HUES64 (cell line): ENCODE results near the gene FBN1.

Experiments
- H3K27ac ChIP-seq: 2 replicates; pipeline ENCODE4 v1.7.0; 2013; ENCODE audit warnings: low read depth, low read length, inconsistent platforms
- H3K27me3 ChIP-seq: 2 replicates; pipeline ENCODE4 v1.6.1; 2013; ENCODE audit warnings: mild to moderate bottlenecking, low read length; ENCODE audit not compliant: insufficient read depth
- H3K36me3 ChIP-seq: 2 replicates; pipeline ENCODE4 v1.6.1; 2013; ENCODE audit warnings: mild to moderate bottlenecking, low read length; ENCODE audit not compliant: insufficient read depth
- H3K4me1 ChIP-seq: 2 replicates; pipeline ENCODE4 v1.6.1; 2013; ENCODE audit warnings: mild to moderate bottlenecking, low read length, moderate library complexity; ENCODE audit not compliant: insufficient read depth
- H3K4me3 ChIP-seq: 2 replicates; pipeline ENCODE4 v1.5.1; 2013; ENCODE audit warnings: mild to moderate bottlenecking, low read length, moderate library complexity
- H3K9ac ChIP-seq: 2 replicates; pipeline ENCODE4 v1.6.1; 2013; ENCODE audit warnings: mild to moderate bottlenecking, low read depth, low read length
- H3K9me3 ChIP-seq: 2 replicates; pipeline ENCODE4 v1.6.1; 2013; ENCODE audit warnings: low read depth, low read length; ENCODE audit not compliant: insufficient read depth
- WGBS: fragments of 150-250, 120-280 bp; methylation state at CpG from one replicate; pipeline ENCODE4 v1.1.7; 2013; ENCODE audit warnings: missing lambda C conversion rate; 5-methylcytosine and 5-hydroxymethylcytosine counted together

FBN1 gene

GRCh38 chr15:48564690-48565089 lies 80.8 kb downstream of the FBN1 start:
- 82% methylated on average over 4 of the region's 4 CpGs for WGBS

GRCh38 chr15:48563934-48564333 lies 81.6 kb downstream of the FBN1 start:
- Histone ChIP-seq H3K27ac (no peak overlapping the region), H3K9ac (no peak overlapping the region), H3K27me3 (no peaks in the 10 kb centered on the region), H3K9me3 (no peaks in the 10 kb centered on the region), H3K4me3 (no peak overlapping the region), H3K36me3 (no peaks in the 10 kb centered on the region), H3K4me1 (peaks cover 12% of the 10 kb centered on the region)
- 88% methylated on average over 3 of the region's 3 CpGs for WGBS

More at GRCh38 chr15:48564690-48565089, 80.8 kb downstream of the FBN1 start:
- H3K4me1 ChIP-seq = peaks cover 5% of the 10 kb centered on the region; the same call in 1 of the 2 replicates
- no peak overlapping the region for H3K4me3 ChIP-seq
- H3K27ac ChIP-seq = no peak overlapping the region
- H3K36me3 ChIP-seq = no peaks in the 10 kb centered on the region
- no peaks in the 10 kb centered on the region for H3K9me3 ChIP-seq
- no peak overlapping the region for H3K9ac ChIP-seq
- H3K27me3 ChIP-seq = no peaks in the 10 kb centered on the region

- no peak overlapping the region for H3K9ac ChIP-seq
- H3K9me3 ChIP-seq = no peaks in the 10 kb centered on the region
- 94% methylated on average over 6 of the region's 7 CpGs for WGBS
- no peaks in the 10 kb centered on the region for H3K27me3 ChIP-seq
- no peak overlapping the region for H3K4me3 ChIP-seq
- H3K36me3 ChIP-seq = no peaks in the 10 kb centered on the region
- H3K4me1 ChIP-seq = peaks cover 16% of the 10 kb centered on the region
- H3K27ac ChIP-seq = no peak overlapping the region
Measured at GRCh38 chr15:48560321-48561051, 85.0 kb downstream of the FBN1 start.

DNA sequence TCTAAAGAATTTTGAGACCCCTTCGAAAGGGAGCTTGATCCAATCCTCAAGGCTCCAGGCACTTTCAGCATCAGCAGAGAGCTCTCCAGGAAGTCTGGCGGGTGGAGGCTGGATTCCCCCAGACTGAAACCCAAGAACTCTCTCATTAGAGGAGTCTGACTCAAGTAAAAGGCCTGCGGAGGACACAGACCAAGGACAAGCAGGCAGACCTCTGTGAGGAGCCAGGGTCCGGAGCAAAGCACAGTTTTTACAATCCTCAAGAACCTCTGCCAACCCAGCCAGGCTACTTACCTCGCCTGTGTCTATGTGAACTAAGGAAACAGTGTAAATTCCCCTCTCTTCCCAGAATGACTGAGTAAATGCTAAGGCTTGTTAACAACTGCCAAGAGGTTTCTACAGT lies 86.2 kb downstream of the FBN1 start:
- Histone ChIP-seq H3K27me3 (no peaks in the 10 kb centered on the region), H3K27ac (no peak overlapping the region), H3K36me3 (no peaks in the 10 kb centered on the region), H3K4me1 (peaks cover 16% of the 10 kb centered on the region), H3K9me3 (no peaks in the 10 kb centered on the region), H3K9ac (peak overlapping the region; percentile 8; the same call in 1 of the 2 replicates), H3K4me3 (no peak overlapping the region)
- WGBS = 67% methylated on average over 5 of the region's 5 CpGs

- Histone ChIP-seq H3K27ac (no peak overlapping the region), H3K4me1 (peaks cover 16% of the 10 kb centered on the region), H3K36me3 (no peaks in the 10 kb centered on the region), H3K27me3 (no peaks in the 10 kb centered on the region), H3K9ac (no peak overlapping the region), H3K4me3 (no peak overlapping the region), H3K9me3 (no peaks in the 10 kb centered on the region)
Measured at GRCh38 chr15:48558226-48558625, 87.3 kb downstream of the FBN1 start.

DNA sequence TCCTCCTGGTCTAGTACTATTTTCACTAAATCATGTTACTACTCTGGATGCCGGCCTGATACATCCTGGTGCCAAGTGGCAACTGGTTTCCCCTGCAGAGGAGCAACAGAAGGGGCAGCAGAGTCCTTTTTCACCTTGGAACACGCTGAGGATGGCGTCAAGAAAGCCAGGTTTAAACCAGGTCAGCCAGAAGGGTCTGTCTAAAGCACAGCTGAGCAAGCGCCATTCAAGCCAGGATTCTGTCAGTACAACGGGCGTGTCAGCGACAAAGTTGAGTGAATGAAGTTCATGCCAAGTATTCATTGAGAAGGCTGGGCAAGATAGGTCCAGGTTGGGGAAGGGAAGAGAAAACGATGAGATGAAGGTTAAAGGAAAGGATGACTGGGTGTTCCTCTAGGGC lies 88.2 kb downstream of the FBN1 start:
- 92% methylated on average over 8 of the region's 8 CpGs for WGBS
- Histone ChIP-seq H3K27me3 (no peaks in the 10 kb centered on the region), H3K36me3 (no peaks in the 10 kb centered on the region), H3K27ac (no peak overlapping the region), H3K4me3 (no peak overlapping the region), H3K9me3 (no peaks in the 10 kb centered on the region), H3K9ac (no peak overlapping the region), H3K4me1 (peaks cover 16% of the 10 kb centered on the region)

GRCh38 chr15:48556159-48556897 lies 89.2 kb downstream of the FBN1 start:
- H3K9ac ChIP-seq = no peak overlapping the region
- no peaks in the 10 kb centered on the region for H3K36me3 ChIP-seq
- peaks cover 16% of the 10 kb centered on the region for H3K4me1 ChIP-seq
- H3K27ac ChIP-seq = no peak overlapping the region
- no peaks in the 10 kb centered on the region for H3K9me3 ChIP-seq
- H3K4me3 ChIP-seq = no peak overlapping the region
- WGBS = 94% methylated on average over 5 of the region's 7 CpGs
- no peaks in the 10 kb centered on the region for H3K27me3 ChIP-seq

GRCh38 chr15:48555241-48555881 lies 90.1 kb downstream of the FBN1 start:
- Histone ChIP-seq H3K36me3 (no peaks in the 10 kb centered on the region), H3K9ac (no peak overlapping the region), H3K4me3 (no peak overlapping the region), H3K9me3 (no peaks in the 10 kb centered on the region), H3K4me1 (peaks cover 16% of the 10 kb centered on the region), H3K27ac (no peak overlapping the region), H3K27me3 (no peaks in the 10 kb centered on the region)
- WGBS = 90% methylated on average over 6 of the region's 6 CpGs

- Histone ChIP-seq H3K27ac (no peak overlapping the region), H3K4me1 (peaks cover 5% of the 10 kb centered on the region; the same call in 1 of the 2 replicates), H3K9me3 (no peaks in the 10 kb centered on the region), H3K9ac (no peak overlapping the region), H3K27me3 (no peaks in the 10 kb centered on the region), H3K36me3 (no peaks in the 10 kb centered on the region), H3K4me3 (no peak overlapping the region)
- 91% methylated on average over 5 of the region's 5 CpGs for WGBS
Measured at GRCh38 chr15:48554112-48554511, 91.4 kb downstream of the FBN1 start.

GRCh38 chr15:48553559-48553958 lies 92.0 kb downstream of the FBN1 start:
- Histone ChIP-seq H3K27ac (no peak overlapping the region), H3K27me3 (no peaks in the 10 kb centered on the region), H3K4me3 (no peak overlapping the region), H3K9ac (no peak overlapping the region), H3K4me1 (no peaks in the 10 kb centered on the region; the same call in 1 of the 2 replicates), H3K9me3 (no peaks in the 10 kb centered on the region), H3K36me3 (no peaks in the 10 kb centered on the region)
- WGBS = 72% methylated on average over 1 of the region's 2 CpGs

GRCh38 chr15:48550822-48551525 lies 94.5 kb downstream of the FBN1 start:
- WGBS = 98% methylated on average over 3 of the region's 3 CpGs
- no peaks in the 10 kb centered on the region for H3K9me3 ChIP-seq
- no peak overlapping the region for H3K9ac ChIP-seq
- no peak overlapping the region for H3K4me3 ChIP-seq
- no peaks in the 10 kb centered on the region for H3K36me3 ChIP-seq
- H3K27me3 ChIP-seq = no peaks in the 10 kb centered on the region
- no peak overlapping the region for H3K27ac ChIP-seq
- no peaks in the 10 kb centered on the region; the same call in 1 of the 2 replicates for H3K4me1 ChIP-seq
